Activated naive CD4-positive, alpha-beta T cell treated with anti-CD3 and anti-CD28 coated beads, Interleukin-2, amount 50 U/mL, for 24 hours (primary cell): ENCODE data around the gene CRHR2.

Experiments used
- H3K27ac Mint-ChIP-seq: one replicate; pipeline ENCODE4 v1.8.0; 2021; ENCODE audit warnings: mild to moderate bottlenecking, mixed read lengths
- H3K27me3 Mint-ChIP-seq: one replicate; pipeline ENCODE4 v1.8.0; 2021; ENCODE audit warnings: mixed read lengths
- H3K36me3 Mint-ChIP-seq: one replicate; pipeline ENCODE4 v1.8.0; 2021; ENCODE audit warnings: mixed read lengths
- H3K4me1 Mint-ChIP-seq: one replicate; pipeline ENCODE4 v1.8.0; 2021; ENCODE audit warnings: mixed read lengths
- H3K4me3 Mint-ChIP-seq: one replicate; pipeline ENCODE4 v1.8.0; 2021; ENCODE audit warnings: mild to moderate bottlenecking, mixed read lengths
- H3K9me3 Mint-ChIP-seq: one replicate; pipeline ENCODE4 v1.8.0; 2021; ENCODE audit warnings: mixed read lengths

Gene CRHR2

DNA sequence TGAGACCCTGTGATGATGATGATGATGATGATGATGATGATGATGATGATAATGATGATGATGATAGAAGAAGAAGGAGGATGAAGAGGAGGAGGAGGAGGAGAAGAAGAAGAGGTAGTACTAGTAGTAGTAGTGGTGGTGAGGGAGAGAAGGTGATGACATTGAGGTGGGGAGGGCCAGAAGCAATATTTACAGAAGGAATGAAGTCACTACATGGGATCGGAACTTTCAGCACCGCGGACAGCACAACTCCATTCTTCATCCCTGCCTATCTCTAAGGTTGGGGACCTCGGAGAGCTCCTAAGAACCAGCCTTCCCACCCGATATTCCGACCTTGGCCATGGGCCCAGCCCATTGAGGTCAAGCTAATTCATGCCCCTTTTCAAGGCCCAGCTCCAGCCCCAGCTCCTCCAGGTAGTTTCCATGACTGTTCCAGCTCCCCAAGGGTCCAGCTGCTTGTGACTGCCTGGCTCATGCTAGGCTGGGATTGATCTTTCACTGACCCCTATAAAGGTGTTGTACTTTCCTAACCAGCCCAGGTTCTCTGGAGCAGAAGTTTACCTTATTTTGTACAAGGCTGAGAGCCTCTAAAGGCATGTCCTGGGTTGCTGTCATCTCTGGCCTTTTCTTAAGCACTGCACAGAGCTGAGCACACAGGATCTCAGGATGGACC is 10.3 kb downstream of the CRHR2 start:
- Mint-ChIP-seq H3K9me3 (no peaks in the 10 kb centered on the region), H3K36me3 (no peaks in the 10 kb centered on the region), H3K27ac (no peak overlapping the region), H3K4me3 (no peak overlapping the region), H3K27me3 (peaks cover 5% of the 10 kb centered on the region), H3K4me1 (no peaks in the 10 kb centered on the region)

GRCh38 chr7:30668102-30668501 is 14.2 kb downstream of the CRHR2 start:
- no peaks in the 10 kb centered on the region for H3K9me3 Mint-ChIP-seq
- H3K4me3 Mint-ChIP-seq: no peak overlapping the region
- no peak overlapping the region for H3K27ac Mint-ChIP-seq
- peaks cover 1% of the 10 kb centered on the region for H3K27me3 Mint-ChIP-seq
- H3K4me1 Mint-ChIP-seq: no peaks in the 10 kb centered on the region
- no peaks in the 10 kb centered on the region for H3K36me3 Mint-ChIP-seq

- Mint-ChIP-seq H3K27me3 (peaks cover 1% of the 10 kb centered on the region), H3K36me3 (no peaks in the 10 kb centered on the region), H3K4me3 (no peak overlapping the region), H3K27ac (no peak overlapping the region), H3K4me1 (no peaks in the 10 kb centered on the region), H3K9me3 (no peaks in the 10 kb centered on the region)
These were observed 15.1 kb downstream of the CRHR2 start for GRCh38 chr7:30667172-30667571.

DNA sequence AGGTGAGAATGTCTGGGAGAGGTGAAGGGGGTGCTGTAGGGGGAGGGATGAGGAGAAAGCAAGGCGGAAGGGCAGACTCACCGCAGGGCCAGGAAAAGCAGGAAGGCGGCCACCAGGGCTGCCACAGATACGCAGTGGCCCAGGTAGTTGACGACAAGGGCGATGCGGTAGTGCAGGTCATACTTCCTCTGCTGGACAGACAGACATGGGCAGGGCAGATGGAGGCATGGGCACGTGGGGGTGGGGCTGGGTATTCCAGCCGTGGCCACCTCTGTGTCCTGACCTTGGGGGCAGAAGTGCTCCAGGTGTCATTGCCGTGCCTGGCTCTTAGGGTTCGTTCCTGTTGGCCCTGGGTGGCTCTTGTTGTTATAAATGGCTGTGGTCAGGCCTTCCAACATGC is 16.8 kb downstream of the CRHR2 start:
- Mint-ChIP-seq H3K4me1 (no peaks in the 10 kb centered on the region), H3K9me3 (no peaks in the 10 kb centered on the region), H3K36me3 (no peaks in the 10 kb centered on the region), H3K4me3 (no peak overlapping the region), H3K27me3 (peaks cover under 1% of the 10 kb centered on the region), H3K27ac (no peak overlapping the region)

DNA sequence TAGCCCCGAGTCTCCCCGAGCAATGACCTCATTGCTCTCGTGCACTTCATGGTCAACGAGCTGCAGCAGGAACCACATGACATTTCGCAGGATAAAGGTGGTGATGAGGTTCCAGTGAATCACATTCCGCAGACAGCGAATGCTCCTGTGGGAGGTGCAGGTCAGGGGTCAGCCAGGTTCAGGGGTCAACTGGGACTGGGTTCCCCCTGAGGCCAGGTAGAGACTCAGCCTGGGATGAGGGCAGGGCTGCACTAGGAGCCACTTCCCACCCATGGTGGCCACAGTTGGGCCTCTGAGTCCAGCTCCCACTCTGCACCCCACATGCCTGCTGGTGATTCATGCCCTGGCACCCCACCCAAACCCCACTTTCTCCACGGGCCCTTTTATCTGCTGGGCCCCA is 17.2 kb downstream of the CRHR2 start:
- H3K4me1 Mint-ChIP-seq: no peaks in the 10 kb centered on the region
- no peak overlapping the region for H3K4me3 Mint-ChIP-seq
- no peaks in the 10 kb centered on the region for H3K36me3 Mint-ChIP-seq
- H3K9me3 Mint-ChIP-seq: no peaks in the 10 kb centered on the region
- no peaks in the 10 kb centered on the region for H3K27me3 Mint-ChIP-seq
- no peak overlapping the region for H3K27ac Mint-ChIP-seq

GRCh38 chr7:30664184-30664885 is 17.9 kb downstream of the CRHR2 start:
- Mint-ChIP-seq H3K36me3 (no peaks in the 10 kb centered on the region), H3K27me3 (no peaks in the 10 kb centered on the region), H3K27ac (no peak overlapping the region), H3K9me3 (no peaks in the 10 kb centered on the region), H3K4me1 (no peaks in the 10 kb centered on the region), H3K4me3 (no peak overlapping the region)

DNA sequence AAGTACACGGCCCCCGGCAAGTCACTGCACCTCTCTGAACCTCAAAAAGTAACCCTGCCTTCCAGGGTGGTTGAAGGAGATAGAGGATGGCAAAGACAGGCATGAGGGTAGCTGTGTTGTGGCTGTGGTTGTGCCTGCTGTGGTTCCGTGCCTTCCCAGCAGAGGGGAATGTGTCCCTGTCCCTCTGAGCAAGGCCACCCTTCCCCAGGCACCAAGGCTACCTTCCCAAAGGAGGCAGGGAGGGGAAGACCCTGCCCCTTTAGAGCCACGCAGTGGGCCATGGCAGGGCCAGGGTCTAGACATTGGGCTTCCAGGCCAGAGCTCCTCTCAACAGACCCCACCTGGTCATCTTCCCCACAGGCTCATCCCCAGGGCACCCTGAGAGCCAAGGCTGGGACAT is 18.8 kb downstream of the CRHR2 start:
- Mint-ChIP-seq H3K4me1 (no peaks in the 10 kb centered on the region), H3K36me3 (no peaks in the 10 kb centered on the region), H3K4me3 (no peak overlapping the region), H3K27me3 (no peaks in the 10 kb centered on the region), H3K27ac (no peak overlapping the region), H3K9me3 (no peaks in the 10 kb centered on the region)

- no peaks in the 10 kb centered on the region for H3K4me1 Mint-ChIP-seq
- H3K9me3 Mint-ChIP-seq: no peaks in the 10 kb centered on the region
- no peak overlapping the region for H3K4me3 Mint-ChIP-seq
- H3K27ac Mint-ChIP-seq: no peak overlapping the region
- no peaks in the 10 kb centered on the region for H3K36me3 Mint-ChIP-seq
- H3K27me3 Mint-ChIP-seq: no peaks in the 10 kb centered on the region
These were observed 19.8 kb downstream of the CRHR2 start for GRCh38 chr7:30662431-30662939.

- H3K27ac Mint-ChIP-seq: no peak overlapping the region
- no peaks in the 10 kb centered on the region for H3K36me3 Mint-ChIP-seq
- H3K4me3 Mint-ChIP-seq: no peak overlapping the region
- H3K9me3 Mint-ChIP-seq: no peaks in the 10 kb centered on the region
- H3K4me1 Mint-ChIP-seq: no peaks in the 10 kb centered on the region
- no peaks in the 10 kb centered on the region for H3K27me3 Mint-ChIP-seq
These were observed 20.3 kb downstream of the CRHR2 start for GRCh38 chr7:30661926-30662325.

- no peaks in the 10 kb centered on the region for H3K4me1 Mint-ChIP-seq
- no peaks in the 10 kb centered on the region for H3K36me3 Mint-ChIP-seq
- H3K9me3 Mint-ChIP-seq: no peaks in the 10 kb centered on the region
- H3K27me3 Mint-ChIP-seq: no peaks in the 10 kb centered on the region
- no peak overlapping the region for H3K27ac Mint-ChIP-seq
- no peak overlapping the region for H3K4me3 Mint-ChIP-seq
These were observed 21.7 kb downstream of the CRHR2 start for GRCh38 chr7:30660331-30661255.

- no peaks in the 10 kb centered on the region for H3K4me1 Mint-ChIP-seq
- H3K27me3 Mint-ChIP-seq: no peaks in the 10 kb centered on the region
- H3K27ac Mint-ChIP-seq: no peak overlapping the region
- H3K4me3 Mint-ChIP-seq: no peak overlapping the region
- peaks cover 2% of the 10 kb centered on the region for H3K36me3 Mint-ChIP-seq
- no peaks in the 10 kb centered on the region for H3K9me3 Mint-ChIP-seq
These were observed 22.9 kb downstream of the CRHR2 start for GRCh38 chr7:30659312-30659711.

DNA sequence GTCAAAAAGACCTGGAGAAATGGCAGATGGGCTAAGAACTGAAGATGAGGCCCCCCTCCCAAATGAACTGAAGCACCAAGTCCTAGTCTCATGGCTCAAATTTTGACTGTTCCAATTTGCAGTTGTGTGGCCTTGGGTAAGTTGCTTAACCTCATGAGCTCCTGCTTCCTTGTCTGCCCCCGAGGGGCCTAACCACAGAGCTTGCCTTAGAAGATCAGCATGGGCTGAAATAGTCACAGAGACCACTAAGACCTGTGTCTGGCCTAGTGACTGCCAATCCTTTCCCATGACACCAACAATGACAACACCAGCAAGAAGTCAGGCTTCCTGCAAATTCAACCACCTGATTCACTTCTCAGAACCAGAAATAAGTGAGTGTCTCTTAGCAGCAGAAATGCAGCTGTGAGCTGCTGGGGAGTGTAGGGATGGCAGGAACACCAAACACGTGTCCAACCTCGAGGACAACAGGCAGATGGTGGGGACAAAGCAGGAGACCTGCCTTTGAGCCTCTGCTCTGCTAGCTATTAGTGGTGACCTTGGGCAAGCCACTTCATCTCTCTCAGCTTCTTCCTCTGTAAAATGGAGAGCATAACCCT is 23.7 kb downstream of the CRHR2 start:
- Mint-ChIP-seq H3K27me3 (no peaks in the 10 kb centered on the region), H3K36me3 (peaks cover 5% of the 10 kb centered on the region), H3K9me3 (no peaks in the 10 kb centered on the region), H3K4me3 (no peak overlapping the region), H3K4me1 (no peaks in the 10 kb centered on the region), H3K27ac (no peak overlapping the region)

- H3K36me3 Mint-ChIP-seq: peaks cover 5% of the 10 kb centered on the region
- H3K9me3 Mint-ChIP-seq: no peaks in the 10 kb centered on the region
- H3K4me1 Mint-ChIP-seq: no peaks in the 10 kb centered on the region
- H3K27ac Mint-ChIP-seq: no peak overlapping the region
- H3K4me3 Mint-ChIP-seq: no peak overlapping the region
- no peaks in the 10 kb centered on the region for H3K27me3 Mint-ChIP-seq
These were observed 25.1 kb downstream of the CRHR2 start for GRCh38 chr7:30657131-30657530.

- Mint-ChIP-seq H3K4me1 (no peaks in the 10 kb centered on the region), H3K9me3 (no peaks in the 10 kb centered on the region), H3K36me3 (peaks cover 5% of the 10 kb centered on the region), H3K27ac (no peak overlapping the region), H3K4me3 (no peak overlapping the region), H3K27me3 (no peaks in the 10 kb centered on the region)
These were observed 26.0 kb downstream of the CRHR2 start for GRCh38 chr7:30656006-30656957.
